IPS-11a (cell line): Measurements from ENCODE around the gene HOXD3.

Experiments
- H3K4me3 ChIP-seq: one replicate; pipeline ENCODE4 v1.5.1; 2013; ENCODE audit warnings: low read depth, low read length, control low read depth

HOXD3 gene

DNA sequence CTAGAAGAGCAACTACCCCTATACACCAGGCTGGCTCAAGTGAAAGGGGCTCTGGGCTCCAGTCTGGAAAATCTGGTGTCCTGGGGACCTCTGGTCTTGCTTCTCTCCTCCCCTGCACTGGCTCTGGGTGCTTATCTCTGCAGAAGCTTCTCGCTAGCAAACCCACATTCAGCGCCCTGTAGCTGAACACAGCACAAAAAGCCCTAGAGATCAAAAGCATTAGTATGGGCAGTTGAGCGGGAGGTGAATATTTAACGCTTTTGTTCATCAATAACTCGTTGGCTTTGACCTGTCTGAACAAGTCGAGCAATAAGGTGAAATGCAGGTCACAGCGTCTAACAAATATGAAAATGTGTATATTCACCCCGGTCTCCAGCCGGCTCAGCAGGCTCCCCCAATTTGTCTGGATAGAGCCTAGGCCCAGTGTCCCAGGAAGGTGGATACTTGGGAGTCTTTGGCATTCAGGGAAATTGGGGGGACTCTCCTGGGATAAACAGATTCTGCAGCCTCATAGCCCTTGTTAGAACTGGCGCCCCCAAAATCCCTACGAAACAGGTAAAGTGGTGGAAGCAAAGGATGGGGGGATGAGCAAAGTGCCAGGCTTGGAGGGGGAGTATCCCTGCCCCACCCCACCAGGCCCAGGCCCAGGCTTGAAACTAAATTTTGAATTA lies 8.2 kb upstream of the HOXD3 start:
- H3K4me3 ChIP-seq, result no peak overlapping the region

DNA sequence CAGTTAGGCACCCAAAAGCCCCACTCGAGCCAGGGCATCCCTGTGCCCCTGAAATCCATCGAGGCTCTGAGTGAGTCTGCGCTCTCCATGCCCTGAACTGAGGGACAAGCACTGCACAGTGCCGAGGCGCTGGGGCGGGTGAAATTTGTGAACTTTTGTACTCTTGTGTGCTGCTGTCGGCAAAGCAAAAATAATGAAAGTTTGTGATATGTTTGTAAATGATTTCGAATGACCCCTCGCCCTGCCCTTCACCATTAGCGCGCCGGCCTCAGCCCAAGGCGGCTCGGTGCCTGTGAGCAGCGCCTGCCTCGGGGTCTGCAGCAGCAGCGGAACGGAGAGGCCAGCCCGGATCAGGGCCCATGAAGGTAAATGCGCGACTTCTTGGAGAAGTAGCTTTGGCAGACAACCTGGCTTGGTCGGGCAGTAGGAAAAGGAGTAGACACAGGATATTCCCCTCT lies 7.6 kb upstream of the HOXD3 start:
- H3K4me3 ChIP-seq, result no peak overlapping the region

DNA sequence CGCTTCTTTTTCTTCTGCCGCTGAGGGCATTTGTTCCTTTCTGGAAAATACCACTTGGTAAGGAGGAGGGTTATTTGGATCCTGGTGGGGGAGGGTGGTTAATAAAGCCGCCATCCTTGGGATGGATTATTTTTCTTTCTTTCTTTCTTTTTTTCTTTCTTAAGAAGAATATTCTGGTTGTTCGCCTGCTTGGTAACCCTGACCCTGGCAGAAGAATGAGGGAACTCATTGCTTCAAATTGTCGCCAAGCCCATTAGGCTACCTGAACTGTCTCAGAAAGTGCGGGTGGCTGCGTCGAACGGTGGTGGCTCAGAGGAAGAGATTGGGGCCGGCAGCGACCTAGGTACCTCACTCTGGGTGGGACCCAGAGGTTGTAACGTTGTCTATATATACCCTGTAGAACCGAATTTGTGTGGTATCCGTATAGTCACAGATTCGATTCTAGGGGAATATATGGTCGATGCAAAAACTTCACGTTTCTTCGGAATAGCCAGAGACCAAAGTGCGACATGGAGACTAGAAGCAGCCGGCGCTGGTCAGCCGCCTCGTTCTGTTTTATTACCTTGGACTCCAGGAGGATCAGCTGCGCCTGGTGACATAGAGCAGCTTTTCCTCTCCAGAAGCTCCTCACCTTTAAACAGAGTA lies 7.0 kb upstream of the HOXD3 start:
- H3K4me3 ChIP-seq, result no peak overlapping the region

- no peak overlapping the region for H3K4me3 ChIP-seq
These were observed 6.3 kb upstream of the HOXD3 start for GRCh38 chr2:176150584-176151441.

- no peak within 1 kb of the TSS for H3K4me3 ChIP-seq
These were observed 5.4 kb upstream of the HOXD3 start, which contains the start of gene HOXD4 for GRCh38 chr2:176151442-176152287. HOXD4 (plus strand) TSS chr2:176151550; CDS start chr2:176151634, 84 bp downstream.

DNA sequence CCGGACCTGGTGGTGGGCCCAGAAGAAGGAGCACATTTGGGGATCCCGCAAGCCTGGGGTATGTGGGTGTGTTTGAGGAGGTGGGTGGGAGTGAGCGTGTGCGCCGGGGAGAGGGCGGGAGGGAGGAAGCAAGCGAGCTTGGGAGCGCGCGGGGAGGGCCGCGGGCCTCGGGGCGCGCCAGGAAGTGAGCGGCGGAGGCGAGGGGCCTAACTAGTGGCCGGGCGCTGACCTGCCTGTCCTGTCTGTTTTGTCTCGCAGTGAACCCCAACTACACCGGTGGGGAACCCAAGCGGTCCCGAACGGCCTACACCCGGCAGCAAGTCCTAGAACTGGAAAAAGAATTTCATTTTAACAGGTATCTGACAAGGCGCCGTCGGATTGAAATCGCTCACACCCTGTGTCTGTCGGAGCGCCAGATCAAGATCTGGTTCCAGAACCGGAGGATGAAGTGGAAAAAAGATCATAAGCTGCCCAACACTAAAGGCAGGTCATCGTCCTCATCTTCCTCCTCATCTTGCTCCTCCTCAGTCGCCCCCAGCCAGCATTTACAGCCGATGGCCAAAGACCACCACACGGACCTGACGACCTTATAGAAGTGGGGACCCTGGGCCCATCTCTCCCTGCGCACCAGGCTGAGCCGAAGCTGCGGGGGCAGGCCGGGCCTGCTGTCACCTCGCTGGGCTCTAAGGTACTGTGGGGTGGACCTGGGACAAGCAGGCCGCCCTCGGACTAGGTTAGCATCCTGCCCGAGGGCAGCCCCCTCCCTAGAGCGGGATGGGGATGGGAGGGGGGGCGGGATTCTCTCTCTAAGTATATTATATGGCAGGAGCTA lies 4.5 kb upstream of the HOXD3 start:
- no peak overlapping the region for H3K4me3 ChIP-seq

DNA sequence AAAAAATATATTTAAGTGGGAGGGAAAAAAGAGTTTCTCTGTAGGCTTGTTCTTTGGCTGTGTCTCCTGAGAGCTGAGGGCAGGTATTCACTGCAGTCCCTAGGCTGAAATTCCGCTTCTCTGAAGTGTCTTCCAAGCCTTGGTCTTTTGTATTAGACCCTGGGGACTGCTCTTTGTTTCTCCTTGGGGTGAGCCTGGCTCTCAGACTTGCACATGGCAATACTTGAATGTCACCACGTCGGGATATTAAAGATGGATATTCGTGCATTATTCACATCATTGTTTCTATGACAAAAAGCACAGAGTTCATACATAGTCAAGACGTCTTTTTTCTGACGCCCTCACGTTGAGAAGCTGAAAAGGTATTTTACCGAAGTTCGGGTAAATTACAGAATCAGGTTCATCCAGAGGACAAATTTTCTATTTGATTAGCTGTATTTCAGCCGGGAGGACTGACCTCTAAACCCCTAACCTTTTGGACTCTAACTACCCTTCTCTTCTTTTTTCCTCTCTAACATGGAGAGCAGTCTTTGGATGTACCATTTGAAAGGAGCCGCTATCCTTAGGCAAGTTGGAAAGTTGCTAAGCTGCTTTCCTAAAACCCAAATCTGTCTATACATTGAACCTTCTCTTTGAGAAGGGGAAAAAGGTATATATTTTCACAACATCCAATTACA lies 2.4 kb upstream of the HOXD3 start:
- no peak overlapping the region for H3K4me3 ChIP-seq

- no peak overlapping the region for H3K4me3 ChIP-seq
These were observed 1.6 kb upstream of the HOXD3 start for GRCh38 chr2:176155356-176156044.

- H3K4me3 ChIP-seq, result no peak overlapping the region
These were observed 753 bp upstream of the HOXD3 start for GRCh38 chr2:176156301-176156806.

GRCh38 chr2:176157499-176158185 lies 535 bp downstream of the HOXD3 start:
- H3K4me3 ChIP-seq, result no peak overlapping the region

- H3K4me3 ChIP-seq, result no peak overlapping the region
These were observed 1.1 kb downstream of the HOXD3 start for GRCh38 chr2:176158186-176158591.

GRCh38 chr2:176158855-176159662 lies 2.0 kb downstream of the HOXD3 start:
- H3K4me3 ChIP-seq, result no peak overlapping the region

GRCh38 chr2:176159663-176160250 lies 2.6 kb downstream of the HOXD3 start:
- H3K4me3 ChIP-seq, result no peak overlapping the region

DNA sequence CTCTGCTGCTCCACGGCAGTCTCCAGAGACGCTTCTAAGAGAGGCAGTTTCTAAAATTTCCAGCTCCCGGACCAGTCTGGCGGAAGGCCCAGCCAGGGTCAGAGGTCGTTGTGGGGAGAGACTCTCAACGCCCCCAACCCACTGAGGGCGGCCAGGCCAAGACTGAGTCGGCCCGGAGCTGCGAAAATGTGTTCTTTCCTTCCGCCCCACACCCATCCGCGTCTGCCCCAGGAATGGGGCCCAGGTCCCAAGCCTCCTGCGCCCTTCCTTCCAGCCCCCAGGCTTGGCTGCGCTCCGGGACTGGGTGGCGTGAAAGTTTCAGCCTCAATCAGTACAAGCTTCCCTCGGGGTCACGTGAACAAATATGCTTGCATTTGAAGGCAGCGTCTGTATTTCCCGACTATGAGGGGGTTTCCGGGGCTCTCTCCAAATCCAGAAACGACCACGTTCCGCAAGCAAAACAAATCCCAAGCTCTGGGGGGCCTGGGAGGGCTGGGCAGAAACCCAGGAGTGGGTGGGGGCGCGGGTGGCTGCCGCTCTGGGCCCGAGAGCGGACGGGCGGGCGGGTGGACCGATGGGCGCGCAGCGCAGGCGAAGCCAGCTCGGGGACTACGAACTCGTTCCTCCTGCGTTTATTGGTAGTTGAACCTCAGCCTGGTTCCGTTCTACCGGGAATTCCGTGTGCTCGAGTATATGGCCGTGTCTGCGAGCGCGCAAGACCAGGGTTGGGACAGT lies 3.3 kb downstream of the HOXD3 start:
- H3K4me3 ChIP-seq, result no peak overlapping the region

DNA sequence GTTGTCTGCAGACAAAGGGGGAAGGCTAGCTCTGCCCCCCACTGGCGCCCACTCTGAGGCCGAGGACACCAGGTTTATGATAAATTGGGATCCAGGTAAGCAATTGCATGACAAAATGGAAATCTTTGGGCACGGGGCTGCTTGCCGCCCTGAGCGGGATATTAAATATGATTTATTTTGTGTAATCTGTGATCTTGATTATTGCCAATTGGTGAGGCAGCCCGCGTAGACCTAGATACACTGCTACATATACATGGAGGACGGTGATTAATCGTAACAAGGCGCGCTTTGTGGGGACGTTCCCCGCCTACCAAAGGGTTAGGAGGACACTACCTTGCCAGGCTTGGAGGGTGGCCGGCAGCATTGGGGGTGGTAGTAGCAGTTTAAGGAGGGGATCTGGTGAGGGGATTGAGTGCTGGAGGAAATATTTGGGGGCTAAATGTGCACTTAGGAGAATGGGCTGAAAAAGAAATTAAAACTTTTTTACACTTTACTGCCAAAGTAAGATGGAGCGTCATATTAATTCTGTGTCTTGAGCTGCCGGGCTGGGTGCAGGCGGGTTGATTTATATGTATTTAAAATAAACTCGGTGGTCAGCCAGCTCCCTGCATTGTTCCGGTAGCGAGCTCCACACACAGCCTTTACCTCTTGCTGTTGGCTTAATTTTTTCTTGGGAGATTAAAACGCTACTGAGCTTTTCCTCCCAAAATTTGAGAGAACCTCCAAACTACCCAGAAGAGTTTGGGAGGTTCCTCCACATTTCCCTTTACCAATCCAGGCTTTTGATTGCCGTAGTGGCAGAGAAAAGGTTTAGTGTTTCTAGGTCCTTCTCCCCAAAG lies 4.1 kb downstream of the HOXD3 start:
- no peak overlapping the region for H3K4me3 ChIP-seq
